T-helper 1 cell treated with Interleukin-12 subunit alpha and Interleukin-12 subunit beta and Interleukin-4 antibody, amounts not matched to agents 30 μg/mL and 1 μg/mL, for 36 hours (primary cell): ENCODE measurements around the gene RPRD1A.
A peak's percentile ranks its signal among the peaks of the same experiment; 100 is the strongest.
"Not testable (repeated sequence)": the region's sequence is repeated elsewhere in the genome, so short reads cannot be mapped to it uniquely, and the experiment has no call there.

Experiments
- H3K27ac Mint-ChIP-seq: one replicate; pipeline ENCODE4 v1.8.0; 2021; ENCODE audit warnings: mild to moderate bottlenecking, mixed read lengths
- H3K27me3 Mint-ChIP-seq: one replicate; pipeline ENCODE4 v1.8.0; 2021; ENCODE audit warnings: low read depth, mixed read lengths
- H3K36me3 Mint-ChIP-seq: one replicate; pipeline ENCODE4 v1.8.0; 2021; ENCODE audit warnings: low read depth, mixed read lengths
- H3K4me1 Mint-ChIP-seq: one replicate; pipeline ENCODE4 v1.8.0; 2021; ENCODE audit warnings: low read depth, mixed read lengths
- H3K4me3 Mint-ChIP-seq: one replicate; pipeline ENCODE4 v1.8.0; 2021; ENCODE audit warnings: mild to moderate bottlenecking, moderate library complexity, mixed read lengths
- H3K9me3 Mint-ChIP-seq: one replicate; pipeline ENCODE4 v1.8.0; 2021; ENCODE audit warnings: mixed read lengths

The RPRD1A gene

DNA sequence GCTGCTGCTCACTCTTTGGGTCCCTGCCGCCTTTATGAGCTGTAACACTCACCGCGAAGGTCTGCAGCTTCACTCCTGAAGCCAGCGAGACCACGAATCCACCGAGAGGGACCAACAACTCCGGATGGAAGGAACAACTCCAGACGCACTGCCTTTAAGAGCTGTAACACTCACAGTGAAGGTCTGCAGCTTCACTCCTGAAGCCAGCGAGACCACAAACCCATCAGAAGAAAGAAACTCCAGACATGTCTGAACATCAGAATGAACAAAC lies 2.6 kb downstream of the RPRD1A start:
- Mint-ChIP-seq H3K4me3 (peak overlapping the region; percentile 14), H3K4me1 (peaks cover 28% of the 10 kb centered on the region)
- not testable (repeated sequence) for H3K27ac Mint-ChIP-seq, H3K36me3 Mint-ChIP-seq, H3K9me3 Mint-ChIP-seq, H3K27me3 Mint-ChIP-seq

DNA sequence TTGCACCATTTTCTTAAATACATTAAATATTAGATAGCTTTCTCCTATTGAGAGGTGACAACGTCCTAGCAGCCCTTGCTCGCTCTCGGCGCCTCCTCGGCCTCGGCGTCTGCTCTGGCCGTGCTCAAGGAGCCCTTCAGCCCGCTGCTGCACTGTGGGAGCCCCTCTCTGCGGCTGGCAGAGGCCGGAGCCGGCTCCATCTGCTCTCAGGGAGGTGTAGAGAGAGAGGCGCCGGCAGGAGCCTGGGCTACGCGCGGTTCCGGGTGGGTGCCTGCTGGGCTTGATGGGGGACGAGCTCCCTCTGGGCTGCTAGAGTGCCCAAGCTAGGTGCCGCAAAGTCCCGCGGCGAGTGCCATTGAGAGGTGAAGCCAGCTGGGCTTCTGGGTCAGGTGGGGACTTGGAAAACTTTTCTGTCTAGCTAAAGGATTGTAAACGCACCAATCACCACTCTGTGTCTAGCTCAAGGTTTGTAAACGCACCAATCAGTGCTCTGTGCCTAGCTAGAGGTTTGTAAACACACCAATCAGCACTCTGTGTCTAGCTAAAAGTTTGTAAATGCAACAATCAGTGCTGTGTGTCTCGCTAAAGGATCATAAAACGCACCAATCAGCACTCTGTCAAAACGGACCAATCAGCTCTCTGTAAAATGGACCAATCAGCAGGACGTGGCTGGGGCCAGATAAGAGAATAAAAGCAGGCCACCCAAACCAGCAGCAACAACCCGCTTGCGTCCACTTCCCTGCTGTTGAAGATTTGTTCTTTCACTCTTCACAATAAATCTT lies 3.1 kb downstream of the RPRD1A start:
- H3K27ac Mint-ChIP-seq: no peak overlapping the region

GRCh38 chr18:36058674-36059073 lies 8.7 kb downstream of the RPRD1A start:
- Mint-ChIP-seq H3K27ac (no peak overlapping the region), H3K4me1 (peaks cover 7% of the 10 kb centered on the region), H3K4me3 (no peak overlapping the region), H3K27me3 (no peaks in the 10 kb centered on the region), H3K9me3 (peaks cover 2% of the 10 kb centered on the region), H3K36me3 (peaks cover 3% of the 10 kb centered on the region)

More for the DNA sequence above, 3.1 kb downstream of the RPRD1A start:
- H3K4me1 Mint-ChIP-seq: peaks cover 28% of the 10 kb centered on the region
- H3K4me3 Mint-ChIP-seq: no peak overlapping the region
- no peaks in the 10 kb centered on the region for H3K27me3 Mint-ChIP-seq
- H3K36me3 Mint-ChIP-seq: peaks cover 5% of the 10 kb centered on the region
- no peaks in the 10 kb centered on the region for H3K9me3 Mint-ChIP-seq

- Mint-ChIP-seq H3K9me3 (peaks cover 33% of the 10 kb centered on the region), H3K27ac (no peak overlapping the region), H3K4me3 (no peak overlapping the region), H3K27me3 (no peaks in the 10 kb centered on the region), H3K4me1 (peaks cover 5% of the 10 kb centered on the region), H3K36me3 (peaks cover 22% of the 10 kb centered on the region)
Observed at GRCh38 chr18:36051760-36052159, 15.6 kb downstream of the RPRD1A start.

- peaks cover 22% of the 10 kb centered on the region for H3K36me3 Mint-ChIP-seq
- no peaks in the 10 kb centered on the region for H3K27me3 Mint-ChIP-seq
- H3K27ac Mint-ChIP-seq: no peak overlapping the region
- H3K4me3 Mint-ChIP-seq: no peak overlapping the region
- H3K4me1 Mint-ChIP-seq: peaks cover 8% of the 10 kb centered on the region
- H3K9me3 Mint-ChIP-seq: peaks cover 33% of the 10 kb centered on the region
Observed at GRCh38 chr18:36050479-36050878, 16.9 kb downstream of the RPRD1A start.

DNA sequence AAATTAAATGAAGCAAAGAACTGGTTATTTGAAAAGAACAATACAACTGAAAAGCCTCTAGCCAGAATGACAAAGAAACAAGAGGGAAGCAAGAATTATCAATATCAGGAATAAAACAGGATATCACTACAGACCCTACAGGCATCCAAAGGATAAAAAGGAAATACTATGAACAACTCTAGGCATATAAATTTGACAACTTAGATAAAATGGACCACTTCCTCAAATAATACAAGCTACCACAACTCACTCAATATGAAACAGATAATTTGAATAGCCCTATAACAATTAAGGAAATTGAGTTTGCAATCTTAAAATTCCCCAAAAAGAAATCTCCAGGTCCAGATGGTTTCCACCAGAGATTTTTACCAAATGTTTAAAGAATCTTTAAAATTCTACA lies 19.8 kb downstream of the RPRD1A start:
- peaks cover 22% of the 10 kb centered on the region for H3K9me3 Mint-ChIP-seq
- H3K27me3 Mint-ChIP-seq: no peaks in the 10 kb centered on the region
- no peak overlapping the region for H3K27ac Mint-ChIP-seq
- peaks cover 11% of the 10 kb centered on the region for H3K4me1 Mint-ChIP-seq
- H3K4me3 Mint-ChIP-seq: no peak overlapping the region
- H3K36me3 Mint-ChIP-seq: peaks cover 14% of the 10 kb centered on the region

DNA sequence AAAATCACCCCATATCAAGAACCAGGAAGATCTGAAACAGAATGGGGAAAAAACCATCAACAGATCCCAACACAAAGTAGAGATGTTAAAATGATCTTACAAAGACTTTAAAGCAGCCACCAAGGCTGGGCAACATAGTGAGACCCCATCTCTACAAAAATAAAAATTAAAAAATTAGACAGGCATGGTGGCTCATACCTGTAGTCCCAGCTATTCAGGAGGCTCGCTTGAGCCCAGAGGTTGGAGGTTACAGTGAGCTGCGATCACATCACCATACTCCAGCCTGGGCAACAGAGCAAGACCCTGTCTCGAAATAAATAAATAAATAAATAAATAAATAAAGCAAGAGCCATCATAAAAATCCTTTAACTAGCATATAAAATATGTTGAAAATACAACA lies 20.5 kb downstream of the RPRD1A start:
- Mint-ChIP-seq H3K4me3 (no peak overlapping the region), H3K36me3 (peaks cover 14% of the 10 kb centered on the region), H3K9me3 (peaks cover 18% of the 10 kb centered on the region), H3K4me1 (peaks cover 14% of the 10 kb centered on the region), H3K27ac (no peak overlapping the region), H3K27me3 (no peaks in the 10 kb centered on the region)

DNA sequence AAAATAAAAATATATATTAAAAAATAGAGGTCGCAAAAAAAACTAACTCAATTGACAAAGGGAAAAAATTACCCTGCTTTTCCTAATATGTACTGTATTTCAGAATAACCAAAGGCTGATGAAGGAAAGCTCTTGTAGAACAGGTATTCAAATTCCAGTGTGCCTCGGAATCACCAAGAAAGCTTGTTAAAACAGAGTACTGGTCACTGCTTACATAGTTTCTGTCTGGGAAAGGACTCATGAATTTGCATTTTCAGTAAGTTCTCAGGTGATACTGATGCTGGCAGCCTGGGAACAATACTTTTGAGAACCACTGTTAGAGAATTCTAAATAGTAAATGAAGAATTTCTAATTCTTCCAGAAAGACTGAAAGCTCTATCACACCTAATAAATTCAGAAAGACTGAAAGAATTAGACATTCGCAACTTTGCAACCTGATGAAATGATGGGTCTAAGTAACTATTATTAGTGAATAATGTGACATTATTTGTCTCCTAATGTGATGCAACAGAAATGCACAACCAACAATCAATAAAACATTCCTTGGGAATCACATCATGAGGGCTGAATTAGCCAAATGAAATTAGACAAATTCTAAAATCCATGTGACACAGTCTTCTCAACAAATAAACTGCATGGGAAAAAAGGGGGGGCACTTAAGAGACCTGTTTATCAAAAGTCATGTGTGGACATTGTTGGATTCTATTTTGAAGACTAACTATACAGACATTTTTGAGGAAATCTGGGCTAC lies 21.9 kb downstream of the RPRD1A start:
- no peak overlapping the region for H3K4me3 Mint-ChIP-seq
- peaks cover 19% of the 10 kb centered on the region for H3K4me1 Mint-ChIP-seq
- peaks cover 15% of the 10 kb centered on the region for H3K36me3 Mint-ChIP-seq
- peaks cover 18% of the 10 kb centered on the region for H3K9me3 Mint-ChIP-seq
- H3K27ac Mint-ChIP-seq: no peak overlapping the region
- H3K27me3 Mint-ChIP-seq: no peaks in the 10 kb centered on the region

DNA sequence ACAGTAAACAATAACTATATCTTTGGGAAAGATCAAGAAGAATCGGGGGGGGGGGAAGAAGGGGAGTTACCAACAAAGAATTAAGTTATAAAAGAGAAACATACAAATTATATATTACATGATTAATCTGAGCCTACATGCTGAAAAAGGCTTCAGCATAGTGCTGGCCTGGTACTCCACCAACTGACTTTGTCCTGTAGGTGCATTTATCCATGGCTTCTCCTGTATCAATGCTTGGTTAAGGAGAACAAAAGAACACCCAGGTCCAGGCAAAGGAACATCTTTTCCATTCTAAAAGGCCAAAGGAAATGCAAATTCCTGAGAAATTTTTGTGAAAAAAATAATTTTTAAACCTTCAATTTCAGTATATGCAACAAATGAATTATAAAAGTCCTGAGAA lies 24.2 kb downstream of the RPRD1A start:
- peaks cover 29% of the 10 kb centered on the region for H3K9me3 Mint-ChIP-seq
- peaks cover 17% of the 10 kb centered on the region for H3K4me1 Mint-ChIP-seq
- H3K27me3 Mint-ChIP-seq: no peaks in the 10 kb centered on the region
- H3K36me3 Mint-ChIP-seq: peaks cover 25% of the 10 kb centered on the region
- H3K4me3 Mint-ChIP-seq: no peak overlapping the region
- H3K27ac Mint-ChIP-seq: no peak overlapping the region

DNA sequence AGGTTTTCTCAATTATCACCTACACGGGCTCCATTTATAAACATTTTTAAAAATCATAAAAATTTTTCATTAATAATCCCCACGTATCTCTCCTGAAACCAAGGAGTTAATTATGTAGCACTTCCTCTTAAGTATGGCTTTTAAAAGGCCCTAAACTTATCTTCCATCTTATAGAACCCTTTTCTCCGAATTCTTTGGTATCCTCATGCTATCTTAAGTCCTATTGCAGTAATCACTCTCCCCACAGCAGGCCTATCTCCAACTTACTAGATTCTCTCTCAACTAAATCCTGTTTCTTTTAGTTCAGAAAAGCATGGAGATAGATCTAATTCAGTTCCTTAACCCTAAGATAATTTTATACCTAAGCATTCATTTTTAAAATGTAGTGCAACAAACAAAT lies 26.2 kb downstream of the RPRD1A start:
- Mint-ChIP-seq H3K36me3 (peaks cover 25% of the 10 kb centered on the region), H3K27me3 (no peaks in the 10 kb centered on the region), H3K27ac (no peak overlapping the region), H3K4me1 (peaks cover 15% of the 10 kb centered on the region), H3K4me3 (no peak overlapping the region), H3K9me3 (peaks cover 29% of the 10 kb centered on the region)

DNA sequence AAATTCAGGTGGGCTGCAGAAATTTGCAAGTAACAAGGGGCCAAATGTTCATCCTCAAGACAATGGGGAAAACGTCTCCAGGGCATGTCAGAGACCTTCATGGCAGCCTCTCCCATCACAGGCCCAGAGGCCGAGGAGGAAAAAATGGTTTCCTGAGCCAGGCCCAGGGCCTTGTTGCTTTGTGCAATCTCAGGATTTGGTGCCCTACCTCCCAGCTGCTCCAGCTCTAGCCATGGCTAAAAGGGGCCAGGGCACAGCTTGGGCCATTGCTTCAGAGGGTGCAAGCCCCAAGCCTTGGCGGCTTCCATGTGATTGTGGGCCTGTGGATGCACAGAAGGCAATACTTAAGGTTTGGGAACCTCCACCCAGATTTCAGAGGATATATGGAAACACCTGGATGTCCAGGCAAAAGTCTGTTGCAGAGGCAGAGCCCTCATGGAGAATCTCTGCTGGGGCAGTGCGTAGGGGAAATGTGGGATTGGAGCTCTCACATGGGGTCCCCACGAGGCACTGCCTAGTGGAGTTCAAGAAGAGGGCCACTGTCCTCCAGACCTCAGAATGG lies 29.2 kb downstream of the RPRD1A start:
- Mint-ChIP-seq H3K4me1 (peaks cover 20% of the 10 kb centered on the region), H3K9me3 (peaks cover 29% of the 10 kb centered on the region), H3K4me3 (no peak overlapping the region), H3K27me3 (no peaks in the 10 kb centered on the region), H3K27ac (no peak overlapping the region), H3K36me3 (peaks cover 25% of the 10 kb centered on the region)

DNA sequence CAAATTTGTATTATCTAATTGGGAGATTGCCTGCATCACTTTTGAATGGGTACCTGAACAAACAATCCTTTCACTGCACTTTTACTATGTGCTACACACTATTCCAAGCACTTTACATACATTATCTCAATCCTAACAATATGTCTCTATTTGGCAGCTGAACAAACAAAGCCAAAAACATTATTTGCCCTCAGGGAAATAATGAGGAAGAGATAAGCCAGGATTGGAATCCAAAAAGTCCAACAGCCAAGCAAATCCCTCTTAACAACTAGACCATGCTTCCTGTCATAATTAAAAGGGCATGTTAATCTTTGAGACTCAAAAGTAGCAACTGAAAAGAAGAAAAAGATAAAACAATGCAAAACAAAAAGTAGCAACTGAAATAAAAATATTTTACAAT lies 32.1 kb downstream of the RPRD1A start:
- no peaks in the 10 kb centered on the region for H3K27me3 Mint-ChIP-seq
- H3K27ac Mint-ChIP-seq: no peak overlapping the region
- H3K9me3 Mint-ChIP-seq: peaks cover 22% of the 10 kb centered on the region
- peaks cover 24% of the 10 kb centered on the region for H3K36me3 Mint-ChIP-seq
- H3K4me3 Mint-ChIP-seq: no peak overlapping the region
- peaks cover 11% of the 10 kb centered on the region for H3K4me1 Mint-ChIP-seq

- Mint-ChIP-seq H3K27ac (no peak overlapping the region), H3K36me3 (peaks cover 19% of the 10 kb centered on the region)
Observed at GRCh38 chr18:36034299-36034895, 33.0 kb downstream of the RPRD1A start.

GRCh38 chr18:36031903-36032302 lies 35.5 kb downstream of the RPRD1A start:
- Mint-ChIP-seq H3K27me3 (no peaks in the 10 kb centered on the region), H3K4me1 (peaks cover 11% of the 10 kb centered on the region), H3K36me3 (peaks cover 9% of the 10 kb centered on the region), H3K9me3 (no peaks in the 10 kb centered on the region), H3K4me3 (no peak overlapping the region), H3K27ac (no peak overlapping the region)

More at GRCh38 chr18:36034299-36034895, 33.0 kb downstream of the RPRD1A start:
- Mint-ChIP-seq H3K9me3 (peaks cover 15% of the 10 kb centered on the region), H3K27me3 (no peaks in the 10 kb centered on the region), H3K4me3 (no peak overlapping the region), H3K4me1 (peaks cover 11% of the 10 kb centered on the region)

GRCh38 chr18:36031407-36031806 lies 36.0 kb downstream of the RPRD1A start:
- Mint-ChIP-seq H3K4me3 (no peak overlapping the region), H3K27ac (no peak overlapping the region), H3K4me1 (peaks cover 11% of the 10 kb centered on the region)

More at GRCh38 chr18:36031407-36031806, 36.0 kb downstream of the RPRD1A start:
- Mint-ChIP-seq H3K36me3 (peaks cover 11% of the 10 kb centered on the region), H3K9me3 (no peaks in the 10 kb centered on the region), H3K27me3 (no peaks in the 10 kb centered on the region)
